ENCODE results near the gene FBXO33.
"Not testable (repeated sequence)": the region's sequence is repeated elsewhere in the genome, so short reads cannot be mapped to it uniquely, and the experiment has no call there.

Gene FBXO33

DNA sequence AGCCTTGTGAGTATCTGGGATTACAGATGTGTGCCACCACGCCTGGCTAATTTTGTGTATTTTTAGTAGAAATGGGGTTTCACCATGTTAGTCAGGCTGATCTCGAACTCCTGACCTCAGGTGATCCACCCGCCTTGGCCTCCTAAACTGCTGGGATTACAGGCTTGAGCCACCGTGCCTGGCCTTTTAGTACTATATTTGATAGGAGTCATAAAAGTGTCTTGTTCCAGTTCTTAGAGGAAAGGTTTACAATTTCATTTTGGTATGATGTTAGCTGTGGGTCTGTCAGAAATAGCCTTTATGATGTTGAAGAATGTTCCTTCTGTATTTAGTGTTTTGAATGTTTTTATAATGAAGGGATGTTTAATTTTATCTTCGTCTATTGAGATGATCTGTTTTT, 70.7 kb downstream of the FBXO33 start:
- not testable (repeated sequence) for H3K9me3 ChIP-seq (ENCODE audit: control insufficient read depth, low read length); H3K36me3 ChIP-seq (ENCODE audit: control insufficient read depth, insufficient read depth, low read length); H3K4me1 ChIP-seq (ENCODE audit: control insufficient read depth, insufficient read depth, low read length, poor library complexity, severe bottlenecking); H3K4me3 ChIP-seq (ENCODE audit: insufficient read depth, low read depth, low read length, poor library complexity, severe bottlenecking); H3K27me3 ChIP-seq (replicated peaks; ENCODE audit: control insufficient read depth, insufficient read depth, low read length, poor library complexity, severe bottlenecking); DNase-seq; H3K27ac ChIP-seq (ENCODE audit: insufficient read depth, low read length, poor library complexity, severe bottlenecking)

DNA sequence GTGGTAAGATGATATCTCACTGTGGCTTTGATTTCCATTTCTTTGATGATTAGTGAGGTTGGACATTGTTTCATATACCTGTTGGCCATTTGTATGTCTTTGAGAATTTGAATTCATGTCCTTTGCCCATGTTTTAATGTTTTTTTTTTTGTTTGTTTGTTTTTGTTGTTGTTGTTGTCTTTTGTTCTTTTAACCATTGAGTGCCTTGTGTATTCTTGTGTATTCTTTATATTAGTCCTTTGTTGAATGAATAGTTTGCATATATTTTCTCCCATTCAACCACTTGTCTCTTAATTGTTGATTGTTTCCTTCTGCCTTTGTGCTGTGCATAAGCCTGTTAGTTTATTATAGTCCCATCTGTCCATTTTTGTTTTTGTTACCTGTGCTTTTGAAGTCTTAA, 71.9 kb downstream of the FBXO33 start:
- Histone ChIP-seq H3K4me3 (ENCODE audit: insufficient read depth, low read depth, low read length, poor library complexity, severe bottlenecking) (no peak overlapping the region), H3K4me1 (ENCODE audit: control insufficient read depth, insufficient read depth, low read length, poor library complexity, severe bottlenecking) (no peaks in the 10 kb centered on the region), H3K9me3 (ENCODE audit: control insufficient read depth, low read length) (no peaks in the 10 kb centered on the region), H3K27ac (ENCODE audit: insufficient read depth, low read length, poor library complexity, severe bottlenecking) (no peak overlapping the region), H3K36me3 (ENCODE audit: control insufficient read depth, insufficient read depth, low read length) (peaks cover 9% of the 10 kb centered on the region), H3K27me3 (replicated peaks; ENCODE audit: control insufficient read depth, insufficient read depth, low read length, poor library complexity, severe bottlenecking) (no peaks in the 10 kb centered on the region)
- no peak for DNase-seq

DNA sequence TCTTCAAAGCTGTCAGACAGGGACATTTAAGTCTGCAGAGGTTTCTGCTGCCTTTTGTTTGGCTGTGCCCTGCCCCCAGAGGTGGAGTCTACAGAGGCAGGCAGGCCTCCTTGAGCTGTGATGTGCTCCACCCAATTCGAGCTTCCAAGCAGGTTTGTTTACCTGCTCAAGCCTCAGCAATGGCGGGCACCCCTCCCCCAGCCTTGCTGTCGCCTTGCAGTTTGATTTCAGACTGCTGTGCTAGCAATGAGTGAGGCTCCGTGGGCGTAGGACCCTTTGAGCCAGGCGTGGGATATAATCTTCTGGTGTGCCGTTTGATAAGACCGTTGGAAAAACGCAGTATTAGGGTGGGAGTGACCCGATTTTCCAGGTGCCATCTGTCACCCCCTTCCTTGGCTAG, 73.2 kb downstream of the FBXO33 start:
- not testable (repeated sequence) for H3K9me3 ChIP-seq (ENCODE audit: control insufficient read depth, low read length); DNase-seq; H3K4me1 ChIP-seq (ENCODE audit: control insufficient read depth, insufficient read depth, low read length, poor library complexity, severe bottlenecking); H3K36me3 ChIP-seq (ENCODE audit: control insufficient read depth, insufficient read depth, low read length); H3K27ac ChIP-seq (ENCODE audit: insufficient read depth, low read length, poor library complexity, severe bottlenecking); H3K4me3 ChIP-seq (ENCODE audit: insufficient read depth, low read depth, low read length, poor library complexity, severe bottlenecking); H3K27me3 ChIP-seq (replicated peaks; ENCODE audit: control insufficient read depth, insufficient read depth, low read length, poor library complexity, severe bottlenecking)

DNA sequence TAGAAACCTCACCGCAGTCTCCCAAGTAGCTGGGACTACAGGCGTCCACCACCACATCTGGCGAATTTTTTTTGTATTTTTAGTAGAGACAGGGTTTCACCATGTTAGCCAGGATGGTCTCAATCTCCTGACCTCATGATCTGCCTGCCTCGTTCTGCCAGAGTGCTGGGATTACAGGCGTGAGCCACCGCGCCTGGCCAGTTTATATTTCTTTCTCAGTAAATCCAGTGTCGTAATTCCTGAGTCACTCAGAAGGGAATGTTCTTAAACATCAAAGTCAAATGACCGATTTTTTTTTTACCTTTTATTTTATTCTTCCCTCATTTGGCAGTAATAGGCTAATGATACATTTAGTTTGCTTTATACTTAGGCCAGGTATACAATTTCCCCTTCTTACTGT, 80.5 kb downstream of the FBXO33 start:
- H3K36me3 ChIP-seq (ENCODE audit: control insufficient read depth, insufficient read depth, low read length) = peaks cover 4% of the 10 kb centered on the region
- DNase-seq = no peak

DNA sequence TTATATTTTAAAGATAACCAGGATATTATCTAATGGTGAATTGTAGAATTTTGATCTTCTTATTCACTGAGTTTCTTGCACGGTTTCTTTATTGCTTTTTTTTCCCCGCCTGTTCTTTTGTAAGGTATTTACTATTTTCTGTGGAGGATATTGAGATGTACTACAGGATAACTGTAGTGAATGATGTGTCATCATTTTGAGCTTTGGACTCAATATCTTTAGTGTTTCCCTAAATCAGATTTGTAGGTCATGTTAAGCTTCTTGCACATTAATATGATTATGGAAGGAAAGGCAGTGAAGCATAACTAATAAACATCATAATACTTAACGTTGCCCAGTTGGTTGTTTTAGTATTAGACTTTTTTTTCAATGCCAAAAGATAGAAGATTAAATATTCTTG, 81.4 kb downstream of the FBXO33 start:
- H3K9me3 ChIP-seq (ENCODE audit: control insufficient read depth, low read length) = no peaks in the 10 kb centered on the region
- H3K4me1 ChIP-seq (ENCODE audit: control insufficient read depth, insufficient read depth, low read length, poor library complexity, severe bottlenecking) = no peaks in the 10 kb centered on the region
- H3K36me3 ChIP-seq (ENCODE audit: control insufficient read depth, insufficient read depth, low read length) = peaks cover 10% of the 10 kb centered on the region
- DNase-seq = no peak
- no peaks in the 10 kb centered on the region for H3K27me3 ChIP-seq (replicated peaks; ENCODE audit: control insufficient read depth, insufficient read depth, low read length, poor library complexity, severe bottlenecking)
- no peak overlapping the region for H3K27ac ChIP-seq (ENCODE audit: insufficient read depth, low read length, poor library complexity, severe bottlenecking)
- H3K4me3 ChIP-seq (ENCODE audit: insufficient read depth, low read depth, low read length, poor library complexity, severe bottlenecking) = no peak overlapping the region

More for the DNA sequence above, 80.5 kb downstream of the FBXO33 start:
- Histone ChIP-seq H3K27ac (ENCODE audit: insufficient read depth, low read length, poor library complexity, severe bottlenecking) (no peak overlapping the region), H3K27me3 (replicated peaks; ENCODE audit: control insufficient read depth, insufficient read depth, low read length, poor library complexity, severe bottlenecking) (no peaks in the 10 kb centered on the region), H3K9me3 (ENCODE audit: control insufficient read depth, low read length) (no peaks in the 10 kb centered on the region), H3K4me1 (ENCODE audit: control insufficient read depth, insufficient read depth, low read length, poor library complexity, severe bottlenecking) (no peaks in the 10 kb centered on the region), H3K4me3 (ENCODE audit: insufficient read depth, low read depth, low read length, poor library complexity, severe bottlenecking) (no peak overlapping the region)

Measured in effector memory CD4-positive, alpha-beta T cell (primary cell).